GM23338 (cell line): ENCODE results near the gene PRSS57.

Experiments
- CREB1 ChIP-seq: fragments of 250-450 bp; sonication (Bioruptor Pico); IDR thresholded peaks from 2 replicates; pipeline ENCODE4 v1.5.0; 2020; ENCODE audit warnings: low read depth, mild to moderate bottlenecking, moderate library complexity
- EZH2 ChIP-seq: fragments of 200-600 bp; sonication (generic); IDR thresholded peaks from one replicate; pipeline ENCODE4 v1.8.0; 2017; ENCODE audit warnings: antibody characterized with exemption, mild to moderate bottlenecking, low read depth; ENCODE audit not compliant: unreplicated experiment
- EZH2phosphoT487 ChIP-seq: fragments of 200-600 bp; sonication (generic); IDR thresholded peaks from one replicate; pipeline ENCODE4 v1.8.1; 2018; ENCODE audit warnings: antibody characterized with exemption; ENCODE audit not compliant: unreplicated experiment
- JUNB ChIP-seq: IDR thresholded peaks from one replicate; pipeline ENCODE4 v1.6.1; 2016; ENCODE audit warnings: antibody characterized with exemption; ENCODE audit not compliant: unreplicated experiment
- POLR2AphosphoS5 ChIP-seq: IDR thresholded peaks from 2 replicates; pipeline ENCODE4 v1.6.1; 2016; ENCODE audit warnings: antibody characterized with exemption, low read depth
- REST ChIP-seq: IDR thresholded peaks from one replicate; pipeline ENCODE4 v1.6.1; 2018; ENCODE audit warnings: antibody characterized with exemption; ENCODE audit not compliant: unreplicated experiment
- TF ChIP-seq, protein P1 (sequence below), 2 experiments: fragments of 200-600 bp in 1 of 2; sonication (generic) in 1 of 2; conservative IDR thresholded peaks; 2 replicates each; pipeline versions ENCODE4 v1.5.1 to v1.6.1; 2016 to 2017; ENCODE audit warnings: antibody characterized with exemption in 2 of 2, low read depth in 2 of 2, mild to moderate bottlenecking in 2 of 2, moderate library complexity in 1 of 2

- TF ChIP-seq JUNB: no peak
- TF ChIP-seq REST: no peak
- TF ChIP-seq, protein P1, sequence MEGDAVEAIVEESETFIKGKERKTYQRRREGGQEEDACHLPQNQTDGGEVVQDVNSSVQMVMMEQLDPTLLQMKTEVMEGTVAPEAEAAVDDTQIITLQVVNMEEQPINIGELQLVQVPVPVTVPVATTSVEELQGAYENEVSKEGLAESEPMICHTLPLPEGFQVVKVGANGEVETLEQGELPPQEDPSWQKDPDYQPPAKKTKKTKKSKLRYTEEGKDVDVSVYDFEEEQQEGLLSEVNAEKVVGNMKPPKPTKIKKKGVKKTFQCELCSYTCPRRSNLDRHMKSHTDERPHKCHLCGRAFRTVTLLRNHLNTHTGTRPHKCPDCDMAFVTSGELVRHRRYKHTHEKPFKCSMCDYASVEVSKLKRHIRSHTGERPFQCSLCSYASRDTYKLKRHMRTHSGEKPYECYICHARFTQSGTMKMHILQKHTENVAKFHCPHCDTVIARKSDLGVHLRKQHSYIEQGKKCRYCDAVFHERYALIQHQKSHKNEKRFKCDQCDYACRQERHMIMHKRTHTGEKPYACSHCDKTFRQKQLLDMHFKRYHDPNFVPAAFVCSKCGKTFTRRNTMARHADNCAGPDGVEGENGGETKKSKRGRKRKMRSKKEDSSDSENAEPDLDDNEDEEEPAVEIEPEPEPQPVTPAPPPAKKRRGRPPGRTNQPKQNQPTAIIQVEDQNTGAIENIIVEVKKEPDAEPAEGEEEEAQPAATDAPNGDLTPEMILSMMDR (conservative IDR thresholded peaks at IDR 0.05; ENCODE audit: low read depth in 2 of 2): no peak
- TF ChIP-seq CREB1 (CRISPR knock-in tag): no peak
- no peak for TF ChIP-seq POLR2AphosphoS5
- no peak for TF ChIP-seq EZH2phosphoT487
- no peak for TF ChIP-seq EZH2
Observed at GRCh38 chr19:638906-639252, 56.4 kb downstream of the PRSS57 start.
